ENCODE results near the gene ZNF184. TPM values are rescaled to one million over a fixed set of nuclear protein-coding genes. Genes with fewer than 3 reads are reported as not detected.

ZNF184 gene
- total and polyA plus RNA-seq, 9 of the 15 experiments (the other 6 are each of a cell fraction or from before 2014, with no cell fraction given): 7.6 to 22.2 (median 12.8) TPM

DNA sequence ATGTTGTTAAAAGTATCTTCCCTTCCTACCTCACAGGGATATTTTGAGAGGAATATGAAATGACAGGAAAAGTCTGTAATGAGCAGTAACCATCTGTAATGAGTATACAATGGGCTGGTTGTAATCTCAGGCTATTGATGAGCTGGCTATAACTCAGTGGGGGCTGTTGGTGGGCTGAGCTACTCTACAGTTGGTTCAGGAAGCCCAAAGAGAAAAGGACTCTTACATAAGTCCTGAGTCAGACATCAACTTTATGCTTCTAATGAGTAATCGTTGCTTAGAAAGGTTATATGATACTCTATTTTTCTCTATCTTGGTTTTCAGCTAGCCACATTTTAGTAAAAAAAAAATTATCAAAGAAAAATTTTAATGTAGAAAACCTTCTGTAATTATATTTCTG, 57.9 kb downstream of the ZNF184 start (continued):
- no peak for TF ChIP-seq ZBTB8A (IDR thresholded peaks at IDR 0.05; ENCODE audit: partially characterized antibody)

DNA sequence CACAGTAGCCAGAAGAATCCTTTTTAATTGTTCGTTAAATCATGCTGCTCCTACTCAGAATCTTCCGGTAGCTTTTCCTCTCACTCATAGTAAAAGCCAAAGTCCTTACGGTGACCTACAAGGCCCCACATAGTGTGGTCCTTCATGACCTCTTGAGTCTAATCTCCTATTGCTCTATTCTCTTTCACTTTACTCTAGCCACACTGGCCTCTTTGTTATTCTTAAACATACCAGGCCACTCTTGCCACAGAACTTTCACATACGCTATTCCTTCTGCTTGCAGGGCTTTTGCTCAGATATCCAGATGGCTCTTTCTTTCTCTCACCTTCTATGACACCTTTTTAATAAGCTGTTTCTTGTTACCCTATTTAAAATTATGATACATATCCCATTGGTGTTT, 58.6 kb downstream of the ZNF184 start:
- Histone ChIP-seq H3K9me1 (ENCODE audit: control insufficient read depth, insufficient read depth, low read length) (no peaks in the 10 kb centered on the region), H3K9ac (ENCODE audit: insufficient read depth in 1 of 2, low read depth in 2 of 2, low read length in 2 of 2) (no peak overlapping the region), H3K36me3 (ENCODE audit: control insufficient read depth, insufficient read depth, low read length) (no peaks in the 10 kb centered on the region), H4K20me1 (replicated peaks; ENCODE audit: control insufficient read depth, insufficient read depth, low read length) (no peaks in the 10 kb centered on the region), H3K79me2 (ENCODE audit: control insufficient read depth, insufficient read depth, low read length) (no peaks in the 10 kb centered on the region), H2AFZ (ENCODE audit: low read depth, low read length) (peak overlapping the region; percentile 46; the same call in 1 of the 2 replicates), H3K4me3 (no peak overlapping the region), H3K9me3 (replicated peaks; ENCODE audit: control insufficient read depth, insufficient read depth, low read depth, low read length) (no peaks in the 10 kb centered on the region; the same call in 1 of the 2 replicates), H3K4me1 (replicated peaks in 1 of 2; ENCODE audit: control insufficient read depth in 2 of 2, insufficient read depth in 2 of 2, low read length in 2 of 2) (peaks cover 0 to 6% of the 10 kb centered on the region in 2 experiments; a peak in 2 of 5 replicates), H3K27ac (ENCODE audit: extremely low read depth, low read depth, low read length) (no peak overlapping the region; the same call in 2 of the 3 replicates), H3K27me3 (ENCODE audit: control insufficient read depth in 2 of 2, insufficient read depth in 2 of 2, low read length in 2 of 2) (no peaks in the 10 kb centered on the region), H3K4me2 (ENCODE audit: insufficient read depth, low read length) (no peak overlapping the region)
- WGBS (ENCODE audit: insufficient coverage, low coverage, missing lambda C conversion rate): 52% methylated on average over 4 of the region's 4 CpGs
- in situ Hi-C loops (cut with MboI): no loop called here
- FAIRE-seq (no peak), DNase-seq (ENCODE audit: extremely low read depth in 1 of 4, low spot score in 3 of 4) (no peak), ATAC-seq (no peak; the same call in 2 of the 3 replicates)
- BruUV-seq (replicated peaks): no TSS peak
- CTCF ChIA-PET (ENCODE audit: low intra/inter-chr PET ratio): interaction anchor here (0.5 kb wide), 1 partner anchor 1318 kb away, joined by 5 read pairs; no protein-coding TSS in a partner anchor
- intact Hi-C loops (cut with micrococcal nuclease): no loop called here
- POLR2A ChIA-PET: no interaction called here
- TF ChIP-seq ZNF444 (CRISPR knock-in tag; IDR thresholded peaks at IDR 0.05): no peak
- TF ChIP-seq, protein P1, sequence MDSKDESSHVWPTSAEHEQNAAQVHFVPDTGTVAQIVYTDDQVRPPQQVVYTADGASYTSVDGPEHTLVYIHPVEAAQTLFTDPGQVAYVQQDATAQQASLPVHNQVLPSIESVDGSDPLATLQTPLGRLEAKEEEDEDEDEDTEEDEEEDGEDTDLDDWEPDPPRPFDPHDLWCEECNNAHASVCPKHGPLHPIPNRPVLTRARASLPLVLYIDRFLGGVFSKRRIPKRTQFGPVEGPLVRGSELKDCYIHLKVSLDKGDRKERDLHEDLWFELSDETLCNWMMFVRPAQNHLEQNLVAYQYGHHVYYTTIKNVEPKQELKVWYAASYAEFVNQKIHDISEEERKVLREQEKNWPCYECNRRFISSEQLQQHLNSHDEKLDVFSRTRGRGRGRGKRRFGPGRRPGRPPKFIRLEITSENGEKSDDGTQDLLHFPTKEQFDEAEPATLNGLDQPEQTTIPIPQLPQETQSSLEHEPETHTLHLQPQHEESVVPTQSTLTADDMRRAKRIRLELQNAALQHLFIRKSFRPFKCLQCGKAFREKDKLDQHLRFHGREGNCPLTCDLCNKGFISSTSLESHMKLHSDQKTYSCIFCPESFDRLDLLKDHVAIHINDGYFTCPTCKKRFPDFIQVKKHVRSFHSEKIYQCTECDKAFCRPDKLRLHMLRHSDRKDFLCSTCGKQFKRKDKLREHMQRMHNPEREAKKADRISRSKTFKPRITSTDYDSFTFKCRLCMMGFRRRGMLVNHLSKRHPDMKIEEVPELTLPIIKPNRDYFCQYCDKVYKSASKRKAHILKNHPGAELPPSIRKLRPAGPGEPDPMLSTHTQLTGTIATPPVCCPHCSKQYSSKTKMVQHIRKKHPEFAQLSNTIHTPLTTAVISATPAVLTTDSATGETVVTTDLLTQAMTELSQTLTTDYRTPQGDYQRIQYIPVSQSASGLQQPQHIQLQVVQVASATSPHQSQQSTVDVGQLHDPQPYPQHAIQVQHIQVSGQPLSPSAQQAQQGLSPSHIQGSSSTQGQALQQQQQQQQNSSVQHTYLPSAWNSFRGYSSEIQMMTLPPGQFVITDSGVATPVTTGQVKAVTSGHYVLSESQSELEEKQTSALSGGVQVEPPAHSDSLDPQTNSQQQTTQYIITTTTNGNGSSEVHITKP (IDR thresholded peaks at IDR 0.05; ENCODE audit: partially characterized antibody): peak; percentile 78
- TF ChIP-seq, protein P2, sequence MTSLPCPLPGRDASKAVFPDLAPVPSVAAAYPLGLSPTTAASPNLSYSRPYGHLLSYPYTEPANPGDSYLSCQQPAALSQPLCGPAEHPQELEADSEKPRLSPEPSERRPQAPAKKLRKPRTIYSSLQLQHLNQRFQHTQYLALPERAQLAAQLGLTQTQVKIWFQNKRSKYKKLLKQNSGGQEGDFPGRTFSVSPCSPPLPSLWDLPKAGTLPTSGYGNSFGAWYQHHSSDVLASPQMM (CRISPR knock-in tag; IDR thresholded peaks at IDR 0.05): no peak

All from K562 (cell line).